BLaER1 (cell line): ENCODE data around the gene FGF11.

Source experiments
- H3K27ac ChIP-seq: shearing (Covaris generic); formaldehyde crosslinking; 2 replicates; pipeline ENCODE4 v1.8.1; 2022
- H3K27me3 ChIP-seq: shearing (Covaris generic); formaldehyde crosslinking; 2 replicates; pipeline ENCODE4 v1.8.1; 2022
- H3K36me3 ChIP-seq: shearing (Covaris generic); formaldehyde crosslinking; 2 replicates; pipeline ENCODE4 v1.8.1; 2022
- H3K4me1 ChIP-seq: shearing (Covaris generic); formaldehyde crosslinking; 2 replicates; pipeline ENCODE4 v1.8.1; 2022
- H3K4me2 ChIP-seq: shearing (Covaris generic); formaldehyde crosslinking; 2 replicates; pipeline ENCODE4 v1.8.1; 2022
- H3K4me3 ChIP-seq: shearing (Covaris generic); formaldehyde crosslinking; 2 replicates; pipeline ENCODE4 v1.8.1; 2022
- H3K9ac ChIP-seq: shearing (Covaris generic); formaldehyde crosslinking; 2 replicates; pipeline ENCODE4 v1.8.1; 2022
- H3K9me3 ChIP-seq: shearing (Covaris generic); formaldehyde crosslinking; 2 replicates; pipeline ENCODE4 v1.8.1; 2022
- H4K20me1 ChIP-seq: shearing (Covaris generic); formaldehyde crosslinking; 2 replicates; pipeline ENCODE4 v1.8.1; 2022
- Cebpa-rat ChIP-seq: shearing (Covaris generic); IDR thresholded peaks from 2 replicates; pipeline ENCODE4 v1.8.1; 2022

The FGF11 gene

DNA sequence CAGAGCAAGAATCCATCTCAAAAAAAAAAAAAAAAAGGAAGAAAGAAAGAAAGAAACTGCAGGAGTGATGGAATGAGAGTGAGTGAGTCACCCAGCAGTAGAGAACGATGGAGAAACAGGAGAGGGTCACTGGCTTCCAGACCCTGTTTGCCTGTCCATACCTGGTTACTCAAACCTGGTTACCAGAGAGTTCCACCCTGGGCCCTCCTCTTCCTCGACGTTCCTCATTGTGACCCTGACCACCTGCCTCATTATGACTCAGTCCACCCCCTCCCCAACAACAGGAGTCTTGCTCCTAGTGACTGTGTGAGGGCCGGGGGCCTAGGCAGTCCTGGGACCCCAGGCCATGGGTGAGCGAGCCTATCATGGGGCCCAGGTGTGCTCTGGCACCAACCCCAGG lies 10.8 kb upstream of the FGF11 start, which contains the start of gene SPEM3:
SPEM3 (plus strand) TSS at position 301 of the 400 bp plus-strand sequence; CDS start at position 347, 46 bp downstream.
- H3K4me3 ChIP-seq, result no peak within 1 kb of the TSS
- H4K20me1 ChIP-seq, result no peaks in the 10 kb centered on the region
- TF ChIP-seq Cebpa-rat, result no peak
- H3K36me3 ChIP-seq, result no peaks in the 10 kb centered on the region
- H3K27ac ChIP-seq, result no peak within 1 kb of the TSS
- no peaks in the 10 kb centered on the region for H3K9me3 ChIP-seq
- no peak within 1 kb of the TSS for H3K4me2 ChIP-seq
- no peaks in the 10 kb centered on the region for H3K27me3 ChIP-seq
- H3K9ac ChIP-seq, result no peak within 1 kb of the TSS
- peaks cover 8% of the 10 kb centered on the region for H3K4me1 ChIP-seq

DNA sequence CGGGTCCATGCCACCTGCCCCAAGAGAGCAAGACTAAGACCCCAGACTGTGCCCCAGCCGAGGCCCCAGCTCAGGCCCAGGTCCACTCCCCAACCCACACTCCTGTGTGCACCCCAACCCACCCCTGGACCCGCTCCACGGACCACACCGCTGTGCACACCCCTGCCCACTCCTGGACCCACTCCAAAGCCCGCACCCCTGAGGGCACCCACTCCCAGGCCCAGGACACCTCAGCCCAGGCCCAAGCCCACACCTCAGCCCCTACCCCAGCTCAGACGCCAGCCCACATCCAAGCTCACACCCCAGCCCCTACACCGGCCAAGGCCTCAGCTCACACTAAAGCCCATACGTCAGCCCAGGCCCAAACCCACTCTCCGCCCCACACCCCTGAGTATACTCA lies 9.6 kb upstream of the FGF11 start:
- H3K9me3 ChIP-seq, result no peaks in the 10 kb centered on the region
- no peaks in the 10 kb centered on the region for H4K20me1 ChIP-seq
- no peak overlapping the region for H3K9ac ChIP-seq
- H3K36me3 ChIP-seq, result no peaks in the 10 kb centered on the region
- no peak for TF ChIP-seq Cebpa-rat
- no peak overlapping the region for H3K27ac ChIP-seq
- H3K4me1 ChIP-seq, result peaks cover 3% of the 10 kb centered on the region
- H3K4me2 ChIP-seq, result no peak overlapping the region
- no peaks in the 10 kb centered on the region for H3K27me3 ChIP-seq
- no peak overlapping the region for H3K4me3 ChIP-seq

DNA sequence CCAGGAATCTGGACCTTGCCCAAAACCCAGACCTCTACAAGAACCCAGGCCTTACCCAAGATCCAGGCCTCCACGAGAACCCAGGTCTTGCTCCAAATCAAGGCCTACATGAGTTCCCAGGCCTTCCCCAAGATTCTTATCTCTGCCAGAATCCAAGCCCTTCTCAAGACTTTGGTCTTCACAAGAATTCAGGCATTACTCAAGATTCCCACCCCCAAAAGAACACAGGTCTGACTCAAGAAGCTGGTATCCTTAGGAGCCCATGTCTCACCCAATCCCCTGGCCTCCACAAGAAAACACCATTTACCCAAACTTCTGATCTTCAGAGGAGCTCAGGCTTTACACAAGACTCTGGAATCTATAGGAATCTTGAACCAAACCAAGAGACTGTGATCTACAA lies 8.1 kb upstream of the FGF11 start:
- H3K36me3 ChIP-seq, result no peaks in the 10 kb centered on the region
- peaks cover under 1% of the 10 kb centered on the region; the same call in 1 of the 2 replicates for H4K20me1 ChIP-seq
- H3K4me1 ChIP-seq, result peaks cover 3% of the 10 kb centered on the region
- H3K4me2 ChIP-seq, result no peak overlapping the region
- H3K9ac ChIP-seq, result no peak overlapping the region
- no peak overlapping the region for H3K4me3 ChIP-seq
- no peaks in the 10 kb centered on the region for H3K9me3 ChIP-seq
- H3K27me3 ChIP-seq, result no peaks in the 10 kb centered on the region
- no peak for TF ChIP-seq Cebpa-rat
- no peak overlapping the region for H3K27ac ChIP-seq

DNA sequence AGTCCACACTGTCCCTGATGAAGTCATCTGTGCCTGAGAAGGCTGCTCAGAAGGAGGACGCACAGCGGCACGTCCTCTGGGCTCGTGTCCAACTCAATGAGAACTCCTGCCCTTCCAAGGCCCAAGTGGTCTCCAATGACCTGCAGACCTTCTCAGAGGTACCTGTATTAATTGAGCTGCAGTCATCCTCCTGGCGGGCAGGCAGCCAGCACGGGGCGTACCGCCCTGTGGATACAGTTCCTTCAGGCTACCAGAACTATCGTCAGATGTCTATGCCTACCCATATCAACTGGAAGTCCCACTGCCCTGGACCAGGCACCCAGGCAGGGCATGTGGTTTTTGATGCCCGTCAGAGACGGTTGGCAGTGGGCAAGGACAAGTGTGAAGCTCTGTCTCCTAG lies 7.0 kb upstream of the FGF11 start:
- no peak for TF ChIP-seq Cebpa-rat
- H3K4me1 ChIP-seq, result peaks cover 14% of the 10 kb centered on the region
- H3K4me2 ChIP-seq, result no peak overlapping the region
- no peak overlapping the region for H3K4me3 ChIP-seq
- no peaks in the 10 kb centered on the region for H3K36me3 ChIP-seq
- H4K20me1 ChIP-seq, result peaks cover 12% of the 10 kb centered on the region
- no peak overlapping the region for H3K9ac ChIP-seq
- peaks cover 3% of the 10 kb centered on the region; the same call in 1 of the 2 replicates for H3K27me3 ChIP-seq
- no peak overlapping the region for H3K27ac ChIP-seq
- no peaks in the 10 kb centered on the region for H3K9me3 ChIP-seq

DNA sequence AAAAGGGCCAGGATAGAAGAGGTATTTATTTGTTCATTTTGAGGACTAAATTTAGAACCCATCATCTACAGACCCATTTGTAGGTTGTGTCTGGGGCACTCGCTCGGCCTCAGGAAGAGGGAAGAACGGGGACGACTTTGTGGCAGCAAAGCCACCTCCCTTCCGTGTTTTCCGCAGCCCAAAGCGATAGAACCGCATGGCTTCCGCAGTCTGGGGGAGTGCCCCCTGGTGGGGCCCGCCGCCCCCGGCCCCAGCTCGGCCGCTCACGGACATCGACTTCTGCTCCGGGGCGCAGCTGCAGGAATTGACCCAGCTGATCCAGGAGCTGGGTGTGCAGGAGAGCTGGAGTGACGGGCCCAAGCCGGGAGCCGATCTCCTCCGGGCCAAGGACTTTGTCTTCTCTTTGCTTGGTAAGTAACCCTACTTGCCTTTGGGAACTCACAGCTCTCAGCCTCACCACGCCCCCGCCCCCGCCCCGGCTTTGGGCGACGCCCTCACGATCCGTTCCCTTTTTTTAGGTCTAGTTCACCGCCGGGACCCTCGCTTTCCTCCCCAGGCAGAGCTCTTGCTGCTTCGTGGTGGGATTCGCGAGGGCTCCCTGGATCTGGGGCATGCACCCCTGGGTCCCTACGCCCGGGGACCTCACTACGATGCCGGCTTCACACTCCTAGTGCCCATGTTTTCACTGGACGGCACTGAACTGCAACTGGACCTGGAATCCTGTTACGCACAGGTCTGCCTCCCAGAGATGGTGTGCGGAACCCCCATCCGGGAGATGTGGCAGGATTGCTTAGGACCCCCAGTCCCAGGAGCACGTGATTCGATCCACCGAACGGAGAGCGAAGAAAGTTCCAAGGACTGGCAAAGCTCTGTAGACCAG lies 3.4 kb upstream of the FGF11 start:
- Histone ChIP-seq H3K4me2 (peak overlapping the region; percentile 93), H3K9me3 (no peaks in the 10 kb centered on the region), H3K27ac (peak overlapping the region; percentile 52), H3K4me1 (peaks cover 48% of the 10 kb centered on the region), H3K4me3 (peak overlapping the region; percentile 76), H4K20me1 (peaks cover 48% of the 10 kb centered on the region), H3K9ac (peak overlapping the region; percentile 73), H3K27me3 (peaks cover 39% of the 10 kb centered on the region), H3K36me3 (no peaks in the 10 kb centered on the region)
- no peak for TF ChIP-seq Cebpa-rat

DNA sequence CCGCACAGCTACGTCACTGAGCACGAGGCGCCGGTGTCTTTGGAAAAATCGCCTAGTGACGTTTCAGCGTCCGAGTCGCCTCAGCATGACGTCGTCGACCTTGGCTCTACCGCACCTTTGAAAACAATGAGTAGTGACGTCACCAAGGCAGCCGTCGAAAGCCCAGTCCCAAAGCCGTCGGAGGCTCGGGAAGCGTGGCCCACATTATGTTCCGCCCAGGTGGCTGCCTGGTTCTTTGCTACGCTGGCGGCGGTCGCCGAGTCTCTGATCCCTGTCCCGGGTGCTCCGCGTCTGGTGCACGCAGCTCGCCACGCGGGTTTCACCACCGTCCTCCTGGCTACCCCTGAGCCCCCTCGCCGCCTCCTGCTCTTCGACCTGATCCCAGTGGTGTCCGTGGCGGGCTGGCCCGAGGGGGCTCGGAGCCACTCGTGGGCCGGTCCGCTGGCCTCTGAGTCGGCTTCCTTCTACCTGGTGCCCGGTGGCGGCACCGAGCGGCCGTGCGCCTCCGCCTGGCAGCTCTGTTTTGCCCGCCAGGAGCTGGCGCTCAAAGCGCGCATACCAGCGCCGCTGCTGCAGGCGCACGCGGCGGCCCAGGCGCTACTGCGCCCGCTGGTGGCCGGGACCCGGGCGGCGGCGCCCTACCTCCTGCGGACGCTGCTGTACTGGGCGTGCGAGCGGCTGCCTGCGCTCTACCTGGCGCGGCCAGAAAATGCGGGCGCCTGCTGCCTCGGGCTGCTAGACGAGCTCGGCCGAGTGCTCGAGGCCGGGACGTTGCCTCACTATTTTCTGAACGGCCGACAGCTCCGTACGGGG lies 2.5 kb upstream of the FGF11 start:
- Histone ChIP-seq H4K20me1 (peaks cover 56% of the 10 kb centered on the region), H3K9ac (peak overlapping the region; percentile 73), H3K4me2 (peak overlapping the region; percentile 93), H3K27me3 (peaks cover 48% of the 10 kb centered on the region), H3K4me1 (peaks cover 48% of the 10 kb centered on the region), H3K27ac (no peak overlapping the region), H3K4me3 (peak overlapping the region; percentile 76), H3K9me3 (no peaks in the 10 kb centered on the region), H3K36me3 (no peaks in the 10 kb centered on the region)
- TF ChIP-seq Cebpa-rat, result no peak

DNA sequence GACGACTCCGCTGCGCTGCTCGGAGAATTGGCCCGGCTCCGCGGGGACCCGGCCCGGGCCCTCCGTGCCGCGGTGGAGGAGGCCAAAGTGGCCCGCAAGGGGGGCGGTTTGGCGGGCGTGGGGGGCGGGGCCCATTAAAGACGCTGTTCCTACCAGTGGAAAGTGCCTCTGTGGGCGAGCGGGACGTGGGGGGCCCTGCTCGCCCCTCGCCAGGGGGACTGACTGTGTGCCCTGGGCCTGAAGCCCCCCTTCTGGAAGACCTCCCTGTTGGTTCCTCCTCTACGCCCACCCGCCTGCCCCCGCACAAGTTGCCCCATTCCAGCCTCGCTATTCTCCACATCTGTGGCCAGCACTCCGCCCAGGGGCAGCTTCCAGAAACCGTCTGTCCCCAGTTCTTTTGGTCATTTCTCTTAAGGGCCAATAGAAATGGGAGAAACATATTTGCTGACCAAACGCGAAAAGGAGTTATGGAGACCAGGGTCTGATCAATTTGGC lies 1.9 kb upstream of the FGF11 start:
- H3K27me3 ChIP-seq, result peaks cover 54% of the 10 kb centered on the region
- H3K36me3 ChIP-seq, result no peaks in the 10 kb centered on the region
- peak overlapping the region; percentile 76 for H3K4me3 ChIP-seq
- H3K27ac ChIP-seq, result no peak overlapping the region
- peaks cover 48% of the 10 kb centered on the region for H3K4me1 ChIP-seq
- peak overlapping the region; percentile 93 for H3K4me2 ChIP-seq
- peaks cover 56% of the 10 kb centered on the region for H4K20me1 ChIP-seq
- no peak overlapping the region for H3K9ac ChIP-seq
- no peak for TF ChIP-seq Cebpa-rat
- H3K9me3 ChIP-seq, result no peaks in the 10 kb centered on the region

DNA sequence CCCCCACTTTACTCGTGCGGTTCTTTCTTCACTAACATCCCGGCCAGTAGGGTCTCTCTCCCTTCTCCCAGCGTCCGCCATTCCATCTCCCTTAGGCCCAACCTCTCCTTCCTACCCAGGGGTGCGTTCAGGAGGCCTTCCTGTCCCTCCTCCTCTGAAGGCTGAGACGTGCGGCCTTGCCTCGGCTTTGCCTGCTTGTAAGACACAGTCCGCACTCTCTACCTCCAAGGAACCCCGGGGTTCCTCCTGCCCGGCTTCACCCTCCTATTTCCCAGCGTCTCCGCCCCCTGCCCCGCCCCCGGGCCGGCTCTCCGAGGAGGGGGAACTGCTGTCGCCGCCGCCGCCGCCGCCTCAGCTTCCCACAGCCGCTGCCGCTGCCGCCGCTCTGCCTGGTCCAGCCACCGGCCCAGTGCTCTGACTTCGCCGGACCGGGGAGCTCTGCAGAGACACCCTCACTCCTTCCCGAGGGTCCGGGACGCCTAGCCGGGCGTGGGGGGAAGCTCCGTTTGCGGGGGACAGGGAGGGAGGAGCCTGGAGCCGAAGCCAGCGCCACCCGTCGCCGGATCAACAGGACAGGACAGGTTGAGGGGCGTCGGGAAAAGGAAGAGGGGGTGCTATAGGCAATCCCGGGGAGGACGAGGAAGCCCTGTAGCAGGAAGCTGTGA lies 1.2 kb upstream of the FGF11 start:
- H3K4me1 ChIP-seq, result peaks cover 48% of the 10 kb centered on the region
- H3K27me3 ChIP-seq, result peaks cover 61% of the 10 kb centered on the region
- no peaks in the 10 kb centered on the region for H3K9me3 ChIP-seq
- no peak for TF ChIP-seq Cebpa-rat
- peak overlapping the region; percentile 48; the same call in 1 of the 2 replicates for H3K9ac ChIP-seq
- H4K20me1 ChIP-seq, result peaks cover 63% of the 10 kb centered on the region
- no peaks in the 10 kb centered on the region for H3K36me3 ChIP-seq
- H3K27ac ChIP-seq, result no peak overlapping the region
- H3K4me3 ChIP-seq, result peak overlapping the region; percentile 76
- peak overlapping the region; percentile 93 for H3K4me2 ChIP-seq
